ENCODE data around the gene TBX1.

The TBX1 gene

DNA sequence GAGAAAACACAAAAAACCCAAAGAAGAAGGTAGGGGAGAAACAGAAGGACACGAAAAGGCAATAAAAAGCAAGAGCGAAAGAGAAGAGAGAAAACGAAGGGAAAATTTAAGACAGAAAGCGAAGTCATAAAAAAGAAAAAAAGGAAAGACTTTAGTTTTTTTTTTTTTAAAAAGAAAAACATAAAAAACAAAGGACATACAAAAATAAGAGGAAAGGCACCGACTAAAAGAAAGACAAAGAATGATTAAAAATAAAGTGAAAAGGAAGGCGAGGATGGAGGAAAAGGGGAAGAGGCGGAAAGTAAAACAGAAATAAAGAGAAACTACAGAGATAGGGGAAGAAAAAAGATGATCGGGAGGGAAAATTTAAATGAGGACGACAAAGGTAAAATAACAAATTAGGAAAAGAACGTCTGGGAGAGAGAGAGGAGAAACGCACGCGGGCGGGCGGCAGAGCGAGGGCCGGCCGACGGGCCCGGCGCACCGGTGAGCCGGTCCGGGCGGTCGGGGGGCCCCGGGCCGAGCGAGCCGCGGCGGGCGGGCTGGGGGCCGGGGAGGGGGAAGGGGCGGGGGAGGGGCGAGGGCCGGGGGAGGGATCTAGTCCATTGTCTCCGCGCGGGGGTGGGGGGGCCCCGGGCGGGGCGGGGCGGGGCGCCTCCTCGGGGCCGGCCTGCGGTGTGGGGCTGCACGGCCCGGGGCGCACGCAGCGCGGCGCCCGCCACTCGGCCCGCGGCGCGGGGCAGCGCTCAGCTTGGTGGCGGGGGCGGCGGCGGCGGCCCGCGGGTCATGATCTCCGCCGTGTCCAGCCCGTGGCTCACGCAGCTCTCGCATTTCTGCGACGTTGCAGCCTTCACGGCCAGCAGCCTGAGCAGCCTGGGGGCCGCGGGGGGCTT lies at the start of gene TBX1:
TSS of gene TBX1 (plus strand) at position 721 of the 893 bp plus-strand sequence. CDS start at position 787, 66 bp downstream.
- Mint-ChIP-seq H3K27ac (no peak within 1 kb of the TSS), H3K9me3 (no peaks in the 10 kb centered on the region), H3K4me3 (peak within 1 kb of the TSS; percentile 67), H3K36me3 (no peaks in the 10 kb centered on the region), H3K4me1 (peaks cover 41% of the 10 kb centered on the region)
- DNase-seq (ENCODE audit: low spot score in 2 of 2) (no peak), ATAC-seq (no peak)

DNA sequence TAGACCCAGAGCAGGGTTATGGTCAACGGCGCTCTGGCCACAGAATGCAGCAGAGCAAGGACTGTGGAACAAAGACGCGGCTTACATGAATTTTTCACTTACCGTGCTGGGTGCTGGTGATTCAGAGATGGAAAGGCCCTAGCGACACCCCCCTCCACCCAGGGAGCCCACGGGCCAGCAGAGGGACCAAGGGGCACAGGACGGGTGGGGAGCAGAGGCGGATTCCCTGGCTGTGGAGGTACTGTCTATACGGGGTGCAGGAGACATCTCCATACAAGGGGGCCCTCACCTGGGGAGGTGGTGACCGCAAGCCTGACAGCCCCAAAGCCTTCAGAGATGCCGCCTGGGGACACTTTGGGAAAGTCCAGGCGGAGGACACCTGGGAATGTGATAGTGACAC lies 47.3 kb upstream of the TBX1 start:
- Mint-ChIP-seq H3K4me1 (peaks cover 5% of the 10 kb centered on the region), H3K36me3 (no peaks in the 10 kb centered on the region), H3K9me3 (no peaks in the 10 kb centered on the region), H3K4me3 (peak overlapping the region; percentile 48), H3K27ac (no peak overlapping the region)
- ATAC-seq, result no peak
- DNase-seq (ENCODE audit: low spot score in 2 of 2), result peak in 1 of 2 donors; percentile 48

DNA sequence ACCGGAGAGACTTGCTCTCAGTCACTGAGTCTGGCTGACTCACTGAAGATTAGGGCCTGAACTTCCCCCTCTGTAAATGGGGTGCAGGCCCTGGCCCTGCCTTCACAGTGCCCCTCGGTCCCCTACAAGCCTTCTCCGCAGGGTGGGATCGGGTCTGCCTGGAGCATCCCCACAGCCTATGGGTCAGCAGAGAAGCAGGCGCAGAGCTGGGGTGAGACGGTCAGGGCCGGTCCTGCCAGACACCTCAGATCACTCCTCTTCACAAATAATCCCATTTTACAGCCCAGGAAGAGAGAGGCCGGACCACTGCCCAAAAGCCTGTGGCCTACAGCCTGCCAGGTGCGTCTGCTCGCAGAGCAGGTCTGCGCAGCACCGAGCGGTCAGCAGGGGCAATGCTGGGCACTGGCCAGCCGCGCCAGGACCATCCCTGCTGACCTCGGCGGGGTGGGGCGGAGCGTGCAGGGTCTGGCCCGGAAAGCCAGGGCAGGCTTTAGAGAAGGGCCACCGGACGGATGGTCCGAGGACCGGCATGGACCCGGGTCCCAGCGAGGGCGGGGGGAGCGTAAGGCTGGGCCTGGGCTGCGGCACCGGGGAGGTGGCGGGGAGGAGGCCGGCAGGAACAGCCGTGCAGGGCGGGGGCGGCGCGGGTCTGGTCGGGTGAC lies 46.8 kb upstream of the TBX1 start:
- no peak overlapping the region for H3K27ac Mint-ChIP-seq
- H3K36me3 Mint-ChIP-seq, result no peaks in the 10 kb centered on the region
- DNase-seq (ENCODE audit: low spot score in 2 of 2) (no peak), ATAC-seq (no peak)
- no peaks in the 10 kb centered on the region for H3K9me3 Mint-ChIP-seq
- peak overlapping the region; percentile 48 for H3K4me3 Mint-ChIP-seq
- H3K4me1 Mint-ChIP-seq, result peaks cover 5% of the 10 kb centered on the region

DNA sequence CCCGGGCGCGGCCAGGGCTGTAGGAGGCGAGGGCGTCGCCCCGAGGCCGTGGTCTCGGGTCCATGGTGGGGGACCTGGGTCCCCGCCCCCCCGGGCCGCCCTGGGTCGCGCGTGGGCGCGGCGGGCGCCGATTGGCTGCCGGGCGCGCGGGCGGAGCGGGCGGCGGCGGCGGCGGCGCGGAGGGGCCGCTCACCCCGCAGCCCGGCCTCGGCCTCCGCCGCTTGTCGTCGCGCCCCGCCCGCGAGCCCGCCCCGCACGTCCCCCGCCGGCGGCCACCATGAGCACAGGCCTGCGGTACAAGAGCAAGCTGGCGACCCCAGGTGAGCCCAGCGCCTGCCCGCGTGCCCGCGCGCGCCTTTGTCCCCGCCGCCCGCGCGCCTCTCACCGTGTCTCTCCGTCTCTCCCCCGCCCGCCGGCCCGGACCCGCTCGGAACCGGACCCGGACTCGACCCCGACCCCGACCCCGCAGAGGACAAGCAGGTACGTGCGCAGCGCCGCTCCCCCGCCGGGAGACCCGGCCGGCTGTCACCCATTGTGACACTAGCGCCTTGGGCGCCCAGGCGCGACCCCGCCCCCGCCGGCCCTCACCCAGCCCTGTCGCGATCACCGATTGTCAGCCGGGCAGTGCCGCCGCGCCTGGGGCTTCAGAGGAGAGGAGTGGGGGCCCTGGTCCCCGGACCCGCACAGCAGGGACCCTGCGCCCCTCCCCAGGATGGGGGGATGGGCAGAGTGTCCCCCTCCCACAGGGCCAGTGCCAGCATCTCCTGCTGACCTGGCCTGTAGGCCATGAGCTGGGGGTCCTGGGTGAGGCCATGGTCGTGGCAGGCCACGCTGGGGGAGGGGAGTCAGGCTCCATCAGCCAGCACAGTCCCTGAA lies 46.0 kb upstream of the TBX1 start, which contains the start of gene SEPTIN5:
TSS of gene SEPTIN5 (plus strand) at position 192 of the 876 bp plus-strand sequence. CDS start at position 278, 86 bp downstream.
- Mint-ChIP-seq H3K4me3 (peak within 1 kb of the TSS; percentile 48), H3K9me3 (no peaks in the 10 kb centered on the region), H3K4me1 (peaks cover 10% of the 10 kb centered on the region), H3K36me3 (no peaks in the 10 kb centered on the region), H3K27ac (no peak within 1 kb of the TSS)
- ATAC-seq, result no peak
- no peak for DNase-seq (ENCODE audit: low spot score in 2 of 2)

DNA sequence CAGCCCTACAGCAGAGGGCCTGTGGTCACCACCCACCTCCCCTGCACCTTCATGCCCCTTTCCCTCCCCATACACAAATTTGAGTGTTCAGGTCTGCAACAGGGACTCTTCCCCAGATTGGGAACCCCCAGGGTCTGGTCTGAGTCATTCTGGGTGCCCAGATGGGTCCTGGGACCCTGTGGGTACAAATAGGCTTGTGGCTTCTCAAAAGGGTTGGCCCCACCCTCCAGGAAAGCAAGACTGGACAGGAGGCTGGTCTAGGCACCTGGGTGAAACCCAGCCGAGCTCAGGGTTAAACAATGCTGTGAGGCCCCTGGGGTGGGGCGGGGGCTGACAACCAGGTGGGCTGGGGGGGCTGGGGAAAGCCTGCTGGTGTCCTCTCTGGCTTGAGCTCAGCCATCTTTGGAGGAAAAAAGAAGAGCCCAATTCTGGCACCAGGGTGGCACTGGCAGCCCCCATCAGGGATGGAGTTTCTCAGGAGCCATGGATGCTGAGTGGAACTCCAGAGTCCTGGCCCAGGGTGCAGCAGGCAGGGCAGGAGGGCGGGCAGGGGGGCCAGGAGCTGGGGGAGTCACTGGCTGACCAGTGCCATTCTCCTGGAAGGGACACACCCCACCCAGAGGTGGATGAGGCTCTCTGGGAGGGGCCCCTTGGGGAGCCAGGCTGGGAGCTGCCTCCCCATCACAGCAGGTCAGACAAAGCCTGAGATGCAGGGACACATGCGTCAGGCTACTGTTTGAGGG lies 45.2 kb upstream of the TBX1 start:
- Mint-ChIP-seq H3K36me3 (no peaks in the 10 kb centered on the region), H3K4me1 (peaks cover 15% of the 10 kb centered on the region), H3K9me3 (no peaks in the 10 kb centered on the region), H3K27ac (no peak overlapping the region), H3K4me3 (peak overlapping the region; percentile 48)
- ATAC-seq (no peak), DNase-seq (ENCODE audit: low spot score in 2 of 2) (no peak)

DNA sequence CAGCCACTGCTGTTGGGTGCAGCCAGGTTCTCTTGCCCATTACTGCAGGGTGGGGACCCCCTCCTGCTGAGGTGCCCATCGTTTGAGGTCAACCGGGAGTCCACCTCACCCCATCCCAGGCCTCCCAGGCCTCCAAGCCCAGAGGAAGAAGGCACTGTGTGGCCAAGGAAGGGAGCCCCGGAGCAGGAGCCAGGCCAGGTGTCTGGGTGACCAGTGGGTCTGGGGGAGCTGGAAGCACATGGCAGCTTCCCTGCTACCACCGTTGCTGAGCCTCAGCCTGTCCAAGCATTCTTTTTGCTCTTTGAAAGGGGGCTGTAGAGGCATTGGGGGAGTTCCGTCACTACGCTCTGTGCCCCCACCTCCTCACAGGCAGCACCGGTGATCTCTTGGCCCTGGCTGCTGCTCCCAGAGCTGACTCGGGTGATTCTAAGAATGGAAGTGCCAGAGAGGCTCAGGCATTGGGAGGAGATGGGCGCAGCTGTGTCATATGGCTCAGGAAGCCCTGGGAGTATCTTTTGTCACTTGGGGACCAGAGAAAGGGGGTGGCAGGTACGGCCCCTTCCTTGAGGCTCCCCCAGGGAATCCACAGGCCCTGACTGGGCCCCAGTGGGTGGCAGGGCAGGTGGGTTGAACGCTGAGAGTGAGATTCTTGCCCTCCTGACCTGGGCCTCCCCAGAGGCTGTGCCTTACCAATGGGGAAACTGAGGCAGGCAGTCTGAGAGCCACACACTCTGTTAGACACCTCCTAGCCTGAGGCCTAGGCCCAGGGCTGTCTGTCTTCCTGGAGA lies 44.3 kb upstream of the TBX1 start:
- Mint-ChIP-seq H3K4me3 (no peak overlapping the region), H3K4me1 (peaks cover 15% of the 10 kb centered on the region), H3K36me3 (no peaks in the 10 kb centered on the region), H3K9me3 (no peaks in the 10 kb centered on the region), H3K27ac (no peak overlapping the region)
- no peak for ATAC-seq
- DNase-seq (ENCODE audit: low spot score in 2 of 2), result no peak

DNA sequence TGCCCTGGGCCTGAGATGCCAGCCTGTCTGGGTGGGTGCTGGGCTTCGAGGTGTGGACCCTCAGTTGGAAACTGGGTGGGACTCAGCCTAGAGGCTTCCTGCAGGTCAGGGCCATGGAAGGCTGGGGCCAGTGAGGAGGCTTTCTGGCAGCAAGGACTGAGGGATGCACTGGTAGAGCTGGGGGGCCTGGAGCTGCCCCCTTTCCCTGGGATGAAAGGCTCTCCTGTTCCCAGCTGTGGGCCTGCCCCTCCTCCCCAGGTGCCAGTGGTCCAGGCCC lies 43.8 kb upstream of the TBX1 start:
- no peaks in the 10 kb centered on the region for H3K9me3 Mint-ChIP-seq
- H3K4me1 Mint-ChIP-seq, result peaks cover 15% of the 10 kb centered on the region
- no peak for ATAC-seq
- H3K27ac Mint-ChIP-seq, result no peak overlapping the region
- H3K4me3 Mint-ChIP-seq, result no peak overlapping the region
- no peak for DNase-seq (ENCODE audit: low spot score in 2 of 2)
- no peaks in the 10 kb centered on the region for H3K36me3 Mint-ChIP-seq

DNA sequence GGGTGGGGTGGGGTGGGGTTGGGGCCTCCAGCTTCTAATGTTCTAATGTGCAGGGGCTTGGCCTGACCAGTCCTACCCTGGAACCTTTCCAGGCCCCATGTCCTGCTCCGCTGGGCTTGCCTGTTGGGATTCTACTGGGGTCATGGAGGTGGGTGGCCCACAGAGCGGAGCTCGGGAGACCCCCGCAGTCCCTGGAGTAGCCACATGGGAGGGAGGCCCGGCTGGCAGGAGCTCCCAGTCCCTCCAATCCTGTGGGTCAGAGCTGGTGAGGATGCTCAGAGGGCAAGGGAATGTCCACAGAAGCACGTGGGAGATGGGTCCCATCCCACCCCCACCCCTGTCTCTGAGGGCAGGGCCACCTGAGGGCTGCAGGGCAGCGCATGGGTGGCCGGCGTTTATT lies 43.4 kb upstream of the TBX1 start:
- H3K4me1 Mint-ChIP-seq, result peaks cover 15% of the 10 kb centered on the region
- ATAC-seq, result no peak

DNA sequence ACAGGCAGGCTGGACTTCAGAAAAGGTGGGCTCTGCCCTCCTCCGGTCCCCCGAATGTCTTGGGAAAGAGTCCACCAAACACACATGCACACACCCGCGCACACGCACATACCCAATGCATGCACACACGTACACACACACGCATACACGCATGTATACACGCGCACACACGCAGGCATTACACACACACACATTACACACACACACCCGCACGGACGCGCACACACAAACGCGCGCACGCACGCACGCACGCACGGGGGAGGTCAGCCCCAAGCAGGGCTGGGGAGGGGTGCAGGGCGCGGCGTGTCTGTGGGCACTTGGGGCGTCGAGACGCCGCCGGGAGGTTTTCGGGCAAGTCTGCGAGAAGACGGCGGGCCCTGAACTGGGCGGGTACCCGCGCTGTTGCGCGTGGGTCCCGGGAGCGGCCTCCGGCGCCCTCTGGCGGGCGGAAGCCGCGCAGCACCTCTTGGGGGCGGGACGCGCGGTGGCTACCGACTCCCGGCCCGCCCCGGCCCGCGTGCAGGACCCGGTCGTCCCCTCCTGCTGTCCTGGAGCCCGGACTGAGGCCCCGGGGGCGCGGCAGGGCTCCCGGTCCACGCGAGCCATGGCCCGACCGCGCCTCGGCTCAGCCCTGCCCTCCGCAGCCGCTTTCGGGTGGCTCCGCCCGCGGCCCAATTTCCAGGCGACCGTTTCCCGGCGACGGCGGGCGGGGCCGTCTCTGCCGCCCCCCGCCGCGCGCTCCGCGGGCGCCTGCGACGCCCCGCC lies 42.7 kb upstream of the TBX1 start:
- H3K27ac Mint-ChIP-seq, result no peak overlapping the region
- peaks cover 20% of the 10 kb centered on the region for H3K4me1 Mint-ChIP-seq
- ATAC-seq (peak; percentile 85), DNase-seq (ENCODE audit: low spot score in 2 of 2) (peak; percentile 89 to 96)
- H3K9me3 Mint-ChIP-seq, result no peaks in the 10 kb centered on the region
- no peaks in the 10 kb centered on the region for H3K36me3 Mint-ChIP-seq
- H3K4me3 Mint-ChIP-seq, result peak overlapping the region; percentile 43

More for the DNA sequence above, 43.4 kb upstream of the TBX1 start:
- Mint-ChIP-seq H3K27ac (no peak overlapping the region), H3K4me3 (peak overlapping the region; percentile 43), H3K36me3 (no peaks in the 10 kb centered on the region), H3K9me3 (no peaks in the 10 kb centered on the region)
- no peak for DNase-seq (ENCODE audit: low spot score in 2 of 2)

DNA sequence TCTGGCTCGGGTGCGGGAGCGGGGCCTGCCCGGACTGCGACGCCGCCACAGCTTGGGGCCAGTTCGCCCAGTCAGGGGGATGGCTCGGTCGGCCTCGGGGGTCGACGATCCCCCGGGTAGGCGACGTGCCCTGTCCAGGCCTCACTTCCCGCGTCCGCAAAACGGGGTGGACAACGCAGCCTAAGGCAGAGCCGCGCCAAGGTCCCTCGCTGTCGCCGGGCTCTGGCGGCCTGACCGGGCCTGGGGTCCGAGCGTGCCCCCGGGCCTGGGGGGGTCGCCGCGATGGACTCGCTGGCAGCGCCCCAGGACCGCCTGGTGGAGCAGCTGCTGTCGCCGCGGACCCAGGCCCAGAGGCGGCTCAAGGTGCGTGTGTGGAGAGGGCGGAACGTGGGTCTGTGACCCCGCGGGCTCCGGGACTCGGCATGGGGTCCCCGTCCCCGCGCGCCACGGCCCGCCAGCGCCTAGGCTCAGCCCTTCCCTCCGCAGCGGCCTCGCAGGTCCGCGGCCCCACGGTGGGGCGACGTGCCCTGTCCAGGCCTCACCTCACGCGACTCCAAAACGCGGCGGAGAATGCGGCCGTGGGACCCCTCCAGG lies 42.0 kb upstream of the TBX1 start:
- ATAC-seq (no peak), DNase-seq (ENCODE audit: low spot score in 2 of 2) (no peak)
- no peak overlapping the region for H3K27ac Mint-ChIP-seq
- H3K36me3 Mint-ChIP-seq, result no peaks in the 10 kb centered on the region
- peak overlapping the region; percentile 43 for H3K4me3 Mint-ChIP-seq
- peaks cover 27% of the 10 kb centered on the region for H3K4me1 Mint-ChIP-seq
- no peaks in the 10 kb centered on the region for H3K9me3 Mint-ChIP-seq

DNA sequence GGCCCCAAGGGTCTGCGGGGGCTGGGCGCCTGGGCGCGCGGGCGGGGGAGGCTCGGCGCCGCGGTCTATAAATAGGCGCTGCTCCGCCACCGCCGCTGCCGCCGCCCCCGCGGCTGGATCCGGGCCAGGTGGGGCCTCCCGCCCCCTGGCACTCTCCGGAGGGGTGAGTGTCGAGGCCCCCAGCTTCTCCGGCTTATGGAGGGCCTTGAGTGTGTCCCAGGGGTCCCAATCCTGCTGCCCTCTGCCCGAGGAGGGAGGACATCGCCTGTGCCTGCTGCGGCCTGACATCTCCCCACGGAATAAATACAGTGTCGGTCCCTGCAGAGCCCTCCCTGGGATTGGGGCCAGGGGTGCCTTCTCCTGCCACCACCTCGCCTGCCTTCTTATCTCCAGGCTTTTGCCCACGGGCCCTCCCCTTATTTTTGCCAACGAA lies 41.5 kb upstream of the TBX1 start:
- Mint-ChIP-seq H3K9me3 (no peaks in the 10 kb centered on the region), H3K36me3 (no peaks in the 10 kb centered on the region), H3K27ac (no peak overlapping the region), H3K4me3 (peak overlapping the region; percentile 61), H3K4me1 (peaks cover 27% of the 10 kb centered on the region)
- DNase-seq (ENCODE audit: low spot score in 2 of 2) (no peak), ATAC-seq (no peak)

DNA sequence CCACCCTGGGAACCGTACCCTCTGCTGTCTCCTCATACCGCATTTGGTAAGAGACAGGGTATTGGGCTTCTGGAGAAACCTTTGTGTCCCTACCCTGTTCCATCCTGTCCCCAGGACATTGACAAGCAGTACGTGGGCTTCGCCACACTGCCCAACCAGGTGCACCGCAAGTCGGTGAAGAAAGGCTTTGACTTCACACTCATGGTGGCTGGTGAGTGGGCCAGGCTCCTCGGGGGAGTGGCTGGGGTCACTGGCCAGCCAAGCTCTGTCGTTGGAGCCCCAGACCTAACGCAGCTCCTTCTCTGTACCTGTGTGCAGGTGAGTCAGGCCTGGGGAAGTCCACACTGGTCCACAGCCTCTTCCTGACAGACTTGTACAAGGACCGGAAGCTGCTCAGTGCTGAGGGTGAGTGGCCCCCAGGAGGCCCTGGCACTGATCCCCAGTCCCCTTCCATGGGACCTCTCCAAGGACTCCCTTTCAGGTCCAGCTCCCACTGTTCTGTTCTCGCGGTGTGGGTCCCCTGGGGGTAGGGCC lies 41.0 kb upstream of the TBX1 start:
- Mint-ChIP-seq H3K4me3 (peak overlapping the region; percentile 61), H3K36me3 (no peaks in the 10 kb centered on the region), H3K4me1 (peaks cover 27% of the 10 kb centered on the region), H3K27ac (no peak overlapping the region), H3K9me3 (no peaks in the 10 kb centered on the region)
- no peak for DNase-seq (ENCODE audit: low spot score in 2 of 2)
- ATAC-seq, result no peak
